Activated gamma-delta T cell (primary cell): Measurements from ENCODE around the gene FAM83F.

ENCODE experiments used
- DNase-seq: peaks from one replicate; lab custom pipeline; 2025; lab: John Stamatoyannopoulos, UW

FAM83F gene

GRCh38 chr22:40065981-40066380, 71.2 kb downstream of the FAM83F start:
- DNase-seq: no peak

DNA sequence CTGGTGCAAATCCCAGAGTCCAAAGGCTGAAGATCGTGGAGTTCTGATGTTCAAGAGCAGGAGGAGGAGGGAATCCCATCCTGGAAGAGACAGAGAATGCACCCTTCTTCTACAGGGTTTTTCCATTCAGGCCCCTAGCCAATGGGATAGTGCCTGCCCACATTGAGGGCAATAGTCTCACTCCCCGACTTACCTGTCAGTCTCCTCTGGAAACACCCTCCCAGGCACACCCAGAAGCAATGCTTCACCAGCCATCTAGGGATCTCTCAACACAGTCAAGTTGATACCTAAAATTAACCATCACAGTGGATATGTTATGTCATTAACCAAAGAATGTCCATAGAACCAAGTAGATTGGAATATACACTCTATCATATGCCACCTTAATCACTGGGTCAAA, 72.9 kb downstream of the FAM83F start:
- no peak for DNase-seq

DNA sequence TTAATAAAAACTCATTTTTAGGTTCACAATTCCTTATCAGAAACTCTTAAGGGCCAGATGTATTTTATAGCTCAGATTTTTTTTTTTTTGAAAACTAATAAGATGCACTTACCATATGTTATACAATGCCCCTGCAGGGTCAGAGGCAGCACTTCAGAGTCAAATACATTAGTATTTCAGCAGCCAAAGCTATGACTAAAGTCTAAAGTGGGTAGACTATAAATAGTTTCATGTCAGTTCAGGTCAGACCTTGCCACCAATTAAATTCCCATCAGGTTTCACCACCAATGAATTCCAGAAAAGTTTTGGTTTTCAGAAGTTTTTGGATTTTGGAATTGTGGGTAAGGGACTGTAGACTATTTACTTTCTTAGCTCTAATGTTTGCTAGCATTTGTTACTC, 75.9 kb downstream of the FAM83F start:
- DNase-seq: no peak

GRCh38 chr22:40071720-40072119, 77.0 kb downstream of the FAM83F start:
- no peak for DNase-seq

GRCh38 chr22:40076702-40077645, 82.2 kb downstream of the FAM83F start:
- no peak for DNase-seq

DNA sequence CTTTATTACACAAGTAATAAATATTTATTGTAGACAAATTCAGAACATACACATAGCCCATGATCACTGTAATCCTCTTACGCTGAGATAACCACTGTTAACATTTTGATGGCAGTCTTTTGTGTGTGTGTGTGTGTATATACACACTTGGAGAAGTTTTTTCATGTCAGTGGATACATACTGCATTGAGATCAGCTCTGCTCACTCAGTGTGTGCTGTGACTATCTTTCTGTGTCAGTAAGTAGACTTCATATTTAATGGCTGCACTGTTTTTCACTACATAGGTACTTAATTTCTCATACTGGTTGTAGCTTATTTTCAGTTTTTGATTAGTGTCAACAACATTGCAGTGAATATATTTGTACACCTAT, 82.9 kb downstream of the FAM83F start:
- no peak for DNase-seq

GRCh38 chr22:40081662-40082061, 86.9 kb downstream of the FAM83F start:
- no peak for DNase-seq

DNA sequence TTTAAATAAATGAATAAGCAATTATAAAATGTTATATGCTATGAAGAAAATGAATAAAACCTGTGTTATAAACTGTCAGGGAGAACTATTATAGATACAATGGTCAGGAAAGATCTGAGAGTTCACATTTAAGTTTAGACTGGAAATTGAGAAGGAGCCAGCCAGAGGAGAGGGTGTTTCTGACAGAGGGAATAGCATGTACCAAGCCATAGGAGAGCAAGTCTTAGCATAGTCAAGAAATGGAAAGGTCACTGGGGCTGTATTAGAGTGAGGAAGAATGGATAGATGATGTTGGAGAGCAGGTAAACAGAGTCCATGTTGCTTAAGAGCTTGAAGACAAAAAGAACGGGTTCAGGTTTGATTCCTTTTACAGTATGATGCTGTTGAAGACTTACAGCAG, 87.4 kb downstream of the FAM83F start:
- DNase-seq: no peak

DNA sequence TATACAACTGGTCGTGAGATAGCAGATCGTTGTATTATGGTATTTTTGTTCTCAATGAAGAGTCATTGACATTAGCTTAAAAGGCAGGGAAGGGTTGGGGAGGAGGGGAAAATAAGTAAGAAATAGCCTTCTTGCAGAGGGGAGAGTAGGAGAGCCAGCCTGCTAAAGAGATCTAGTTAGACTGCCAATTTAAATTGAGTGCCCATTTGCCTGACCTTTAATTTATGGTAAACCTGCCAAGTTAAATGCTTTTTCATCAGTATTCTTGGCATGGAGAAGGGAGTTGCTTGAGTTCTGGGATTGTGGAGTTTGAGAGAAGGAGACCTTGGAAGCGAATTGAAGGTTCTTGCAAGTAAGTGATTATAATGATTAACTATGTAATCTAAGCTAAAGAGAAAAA, 89.0 kb downstream of the FAM83F start:
- DNase-seq: no peak

DNA sequence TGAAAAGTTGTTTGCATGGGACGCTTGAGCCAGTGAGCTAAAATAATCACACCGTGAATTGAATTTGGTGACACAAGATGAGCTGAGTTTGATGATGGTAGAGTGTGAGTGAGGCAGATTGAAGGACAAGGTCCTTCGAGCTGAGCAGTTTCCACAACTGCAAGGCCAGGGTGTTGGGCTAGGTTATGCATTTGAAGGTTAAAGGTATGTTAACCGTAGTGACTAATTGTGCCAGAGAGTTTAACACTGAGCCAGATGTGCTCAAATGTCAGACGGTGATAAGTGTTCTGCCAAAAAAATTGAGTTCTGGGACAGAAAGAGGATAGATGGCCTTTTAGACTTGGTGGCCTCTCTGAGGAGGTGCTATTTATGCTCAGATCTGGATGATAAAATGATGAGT, 89.5 kb downstream of the FAM83F start:
- no peak for DNase-seq

DNA sequence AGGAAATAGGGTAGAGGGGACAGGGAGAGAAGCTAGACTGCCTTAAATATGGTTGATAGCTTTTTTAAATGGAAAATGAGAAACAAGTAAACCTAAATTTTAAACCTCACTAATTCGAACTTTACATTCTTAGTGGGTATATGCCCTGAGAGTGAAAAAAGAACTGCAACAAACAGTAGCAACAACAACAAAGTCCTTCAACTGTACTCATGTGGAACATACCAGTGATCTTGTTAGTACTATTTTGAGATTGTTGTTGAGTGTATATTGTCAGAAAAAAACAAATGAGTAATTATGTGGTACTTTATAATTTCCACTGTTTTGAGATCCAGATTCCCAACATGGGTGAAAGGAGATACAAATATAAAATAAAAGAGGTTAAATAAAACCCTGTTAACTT, 94.1 kb downstream of the FAM83F start:
- no peak for DNase-seq
